Activated CD4-positive, alpha-beta T cell treated with anti-CD3 and anti-CD28 coated beads, Interleukin-2, amount 10 ng/mL, durations not matched to agents 24 days and 14 days (primary cell): ENCODE results near the gene HIGD2A. TPM values are rescaled to one million over a fixed set of nuclear protein-coding genes. Genes with fewer than 3 reads are reported as not detected.

Experiments used
- DNase-seq: peaks from one replicate; pipeline ENCODE4 v3.0.0; 2022
- H3K27ac Mint-ChIP-seq: one replicate; pipeline ENCODE4 v1.8.0; 2022; ENCODE audit warnings: mild to moderate bottlenecking, mixed read lengths
- H3K27me3 Mint-ChIP-seq: one replicate; pipeline ENCODE4 v1.8.0; 2022; ENCODE audit warnings: mixed read lengths
- H3K36me3 Mint-ChIP-seq: one replicate; pipeline ENCODE4 v1.8.0; 2022; ENCODE audit warnings: low read depth, mild to moderate bottlenecking, mixed read lengths
- H3K4me1 Mint-ChIP-seq: one replicate; pipeline ENCODE4 v1.8.0; 2021; ENCODE audit warnings: mixed read lengths
- H3K4me3 Mint-ChIP-seq: one replicate; pipeline ENCODE4 v1.8.0; 2022; ENCODE audit warnings: mild to moderate bottlenecking, moderate library complexity, mixed read lengths
- H3K9me3 Mint-ChIP-seq: one replicate; pipeline ENCODE4 v1.8.0; 2021; ENCODE audit warnings: mixed read lengths
- intact Hi-C: fragments of 100-400 bp; cut with micrococcal nuclease; formaldehyde crosslinking; loops from one replicate; pipeline ENCODE4 v1.15.1; 2023
- total RNA-seq: library from RNA; stranded (reverse); gene quantifications from 2 replicates; pipeline ENCODE4 v1.2.3, GENCODE V29; 2022

The HIGD2A gene
- total RNA-seq, 1 donor from 2014 or later, result 96.4 TPM

GRCh38 chr5:176381979-176382378, 6.6 kb upstream of the HIGD2A start:
- no peak overlapping the region for H3K4me3 Mint-ChIP-seq
- H3K27me3 Mint-ChIP-seq, result no peaks in the 10 kb centered on the region
- peaks cover 14% of the 10 kb centered on the region for H3K4me1 Mint-ChIP-seq
- no peak overlapping the region for H3K27ac Mint-ChIP-seq
- DNase-seq, result no peak
- no peaks in the 10 kb centered on the region for H3K9me3 Mint-ChIP-seq
- peaks cover 63% of the 10 kb centered on the region for H3K36me3 Mint-ChIP-seq
- intact Hi-C loops, result no loop called here

- intact Hi-C loops, result no loop called here
- Mint-ChIP-seq H3K27me3 (no peaks in the 10 kb centered on the region), H3K4me1 (peaks cover 20% of the 10 kb centered on the region), H3K4me3 (no peak overlapping the region), H3K36me3 (peaks cover 71% of the 10 kb centered on the region), H3K9me3 (no peaks in the 10 kb centered on the region), H3K27ac (no peak overlapping the region)
- no peak for DNase-seq
Measured at GRCh38 chr5:176382721-176383120, 5.8 kb upstream of the HIGD2A start.

GRCh38 chr5:176383248-176383905, 5.2 kb upstream of the HIGD2A start:
- H3K4me3 Mint-ChIP-seq, result no peak overlapping the region
- no peaks in the 10 kb centered on the region for H3K9me3 Mint-ChIP-seq
- H3K4me1 Mint-ChIP-seq, result peaks cover 22% of the 10 kb centered on the region
- DNase-seq, result no peak
- H3K27me3 Mint-ChIP-seq, result no peaks in the 10 kb centered on the region
- H3K36me3 Mint-ChIP-seq, result peaks cover 75% of the 10 kb centered on the region
- intact Hi-C loops, result no loop called here
- H3K27ac Mint-ChIP-seq, result no peak overlapping the region

- H3K4me1 Mint-ChIP-seq, result peaks cover 22% of the 10 kb centered on the region
- no peaks in the 10 kb centered on the region for H3K27me3 Mint-ChIP-seq
- H3K27ac Mint-ChIP-seq, result no peak overlapping the region
- H3K4me3 Mint-ChIP-seq, result no peak overlapping the region
- no peak for DNase-seq
- intact Hi-C loops, result no loop called here
- peaks cover 77% of the 10 kb centered on the region for H3K36me3 Mint-ChIP-seq
- no peaks in the 10 kb centered on the region for H3K9me3 Mint-ChIP-seq
Measured at GRCh38 chr5:176383961-176384360, 4.6 kb upstream of the HIGD2A start.

- H3K4me3 Mint-ChIP-seq, result no peak overlapping the region
- intact Hi-C loops, result no loop called here
- H3K27ac Mint-ChIP-seq, result no peak overlapping the region
- DNase-seq, result no peak
- H3K9me3 Mint-ChIP-seq, result no peaks in the 10 kb centered on the region
- H3K27me3 Mint-ChIP-seq, result no peaks in the 10 kb centered on the region
- H3K36me3 Mint-ChIP-seq, result peaks cover 75% of the 10 kb centered on the region
- peaks cover 22% of the 10 kb centered on the region for H3K4me1 Mint-ChIP-seq
Measured at GRCh38 chr5:176384366-176384930, 4.1 kb upstream of the HIGD2A start.

GRCh38 chr5:176384991-176385390, 3.6 kb upstream of the HIGD2A start:
- peaks cover 25% of the 10 kb centered on the region for H3K4me1 Mint-ChIP-seq
- H3K27ac Mint-ChIP-seq, result no peak overlapping the region
- no peaks in the 10 kb centered on the region for H3K9me3 Mint-ChIP-seq
- no peak overlapping the region for H3K4me3 Mint-ChIP-seq
- H3K27me3 Mint-ChIP-seq, result no peaks in the 10 kb centered on the region
- H3K36me3 Mint-ChIP-seq, result peaks cover 73% of the 10 kb centered on the region
- intact Hi-C loops, result no loop called here
- no peak for DNase-seq

GRCh38 chr5:176386491-176386890, 2.1 kb upstream of the HIGD2A start:
- H3K9me3 Mint-ChIP-seq, result no peaks in the 10 kb centered on the region
- intact Hi-C loops, result no loop called here
- H3K4me3 Mint-ChIP-seq, result peak overlapping the region; percentile 98
- H3K27ac Mint-ChIP-seq, result peak overlapping the region; percentile 3
- H3K4me1 Mint-ChIP-seq, result peaks cover 25% of the 10 kb centered on the region
- no peaks in the 10 kb centered on the region for H3K27me3 Mint-ChIP-seq
- peaks cover 74% of the 10 kb centered on the region for H3K36me3 Mint-ChIP-seq
- no peak for DNase-seq

- H3K4me3 Mint-ChIP-seq, result peak overlapping the region; percentile 98
- H3K36me3 Mint-ChIP-seq, result peaks cover 71% of the 10 kb centered on the region
- peak overlapping the region; percentile 100 for H3K27ac Mint-ChIP-seq
- H3K27me3 Mint-ChIP-seq, result no peaks in the 10 kb centered on the region
- no peaks in the 10 kb centered on the region for H3K9me3 Mint-ChIP-seq
- intact Hi-C loops, result no loop called here
- peaks cover 25% of the 10 kb centered on the region for H3K4me1 Mint-ChIP-seq
- no peak for DNase-seq
Measured at GRCh38 chr5:176387384-176387925, 1.1 kb upstream of the HIGD2A start.

- peaks cover 25% of the 10 kb centered on the region for H3K4me1 Mint-ChIP-seq
- DNase-seq, result no peak
- no peaks in the 10 kb centered on the region for H3K27me3 Mint-ChIP-seq
- H3K4me3 Mint-ChIP-seq, result peak overlapping the region; percentile 98
- intact Hi-C loops, result loop anchor here (1.0 kb wide), 4 partner anchors 23 to 149 kb away; partner anchors contain the start of genes ARL10, FAF2, KIAA1191 and RNF44
- H3K9me3 Mint-ChIP-seq, result no peaks in the 10 kb centered on the region
- peak overlapping the region; percentile 100 for H3K27ac Mint-ChIP-seq
- H3K36me3 Mint-ChIP-seq, result peaks cover 68% of the 10 kb centered on the region
Measured at GRCh38 chr5:176388003-176388443, 528 bp upstream of the HIGD2A start.

GRCh38 chr5:176389135-176390123, 878 bp downstream of the HIGD2A start:
- intact Hi-C loops, result loop anchor here (1.0 kb wide), 1 partner anchor 27 kb away; the partner anchor contains the start of gene CLTB
- peak overlapping the region; percentile 100 for H3K27ac Mint-ChIP-seq
- H3K36me3 Mint-ChIP-seq, result peaks cover 58% of the 10 kb centered on the region
- peak overlapping the region; percentile 98 for H3K4me3 Mint-ChIP-seq
- H3K27me3 Mint-ChIP-seq, result no peaks in the 10 kb centered on the region
- H3K4me1 Mint-ChIP-seq, result peaks cover 25% of the 10 kb centered on the region
- no peak for DNase-seq
- no peaks in the 10 kb centered on the region for H3K9me3 Mint-ChIP-seq

- peaks cover 16% of the 10 kb centered on the region for H3K4me1 Mint-ChIP-seq
- H3K27me3 Mint-ChIP-seq, result no peaks in the 10 kb centered on the region
- H3K9me3 Mint-ChIP-seq, result no peaks in the 10 kb centered on the region
- DNase-seq, result no peak
- intact Hi-C loops, result no loop called here
- no peak overlapping the region for H3K27ac Mint-ChIP-seq
- no peak overlapping the region for H3K4me3 Mint-ChIP-seq
- H3K36me3 Mint-ChIP-seq, result peaks cover 44% of the 10 kb centered on the region
Measured at GRCh38 chr5:176391479-176391878, 2.9 kb downstream of the HIGD2A start.

GRCh38 chr5:176391999-176392398, 3.4 kb downstream of the HIGD2A start:
- Mint-ChIP-seq H3K36me3 (peaks cover 43% of the 10 kb centered on the region), H3K27ac (no peak overlapping the region), H3K4me1 (peaks cover 13% of the 10 kb centered on the region), H3K27me3 (no peaks in the 10 kb centered on the region), H3K4me3 (no peak overlapping the region), H3K9me3 (no peaks in the 10 kb centered on the region)
- intact Hi-C loops, result no loop called here
- DNase-seq, result no peak

GRCh38 chr5:176392526-176392925, 4.0 kb downstream of the HIGD2A start:
- Mint-ChIP-seq H3K36me3 (peaks cover 40% of the 10 kb centered on the region), H3K9me3 (no peaks in the 10 kb centered on the region), H3K4me3 (no peak overlapping the region), H3K4me1 (peaks cover 10% of the 10 kb centered on the region), H3K27me3 (no peaks in the 10 kb centered on the region), H3K27ac (no peak overlapping the region)
- intact Hi-C loops, result no loop called here
- no peak for DNase-seq
